Body of pancreas (tissue), 4 donors: ENCODE measurements around the gene CELA2A.

Source experiments
- POLR2A ChIP-seq, 3 donors: fragments of 450-650 bp; IDR thresholded peaks; one replicate each; pipeline ENCODE4 v1.6.1; 2016; ENCODE audit warnings: antibody characterized with exemption in 3 of 3, mild to moderate bottlenecking in 2 of 3
- TF ChIP-seq, protein P1 (sequence below), 7 experiments: fragments of 450-650 bp in 4 of 7; fragments of 200-600 bp in 3 of 7; sonication (generic) in 3 of 7; IDR thresholded peaks; one replicate each; pipeline ENCODE4 v1.5.1; 2016 to 2019; ENCODE audit warnings: antibody characterized with exemption in 7 of 7

DNA sequence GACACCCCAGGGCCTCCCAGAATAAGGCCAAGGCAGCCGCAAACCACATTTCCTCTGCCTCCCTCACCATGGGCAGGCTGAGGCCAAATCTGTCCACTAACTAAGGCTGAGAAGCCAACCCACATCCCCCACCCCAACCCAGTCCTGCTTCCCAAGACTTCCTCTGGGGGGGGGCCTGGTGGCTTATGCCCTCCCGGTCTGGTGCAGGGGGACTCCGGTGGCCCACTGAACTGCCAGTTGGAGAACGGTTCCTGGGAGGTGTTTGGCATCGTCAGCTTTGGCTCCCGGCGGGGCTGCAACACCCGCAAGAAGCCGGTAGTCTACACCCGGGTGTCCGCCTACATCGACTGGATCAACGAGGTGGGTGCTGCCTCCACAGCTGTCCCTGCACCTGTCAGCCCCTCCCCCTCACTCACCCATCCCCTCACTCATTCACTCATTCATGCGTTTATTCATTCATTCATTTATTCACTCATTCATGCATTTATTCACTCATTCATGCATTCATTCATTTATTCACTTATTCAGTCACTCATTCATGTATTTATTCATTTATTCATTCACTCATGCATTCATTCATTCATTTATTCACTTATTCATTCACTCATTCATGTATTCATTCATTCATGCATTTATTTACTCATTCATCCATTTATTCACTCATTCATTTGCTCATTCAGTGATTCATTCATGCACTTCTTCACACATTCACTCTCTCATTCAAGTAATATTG, 11.0 kb upstream of the CELA2A start:
- TF ChIP-seq, protein P1, sequence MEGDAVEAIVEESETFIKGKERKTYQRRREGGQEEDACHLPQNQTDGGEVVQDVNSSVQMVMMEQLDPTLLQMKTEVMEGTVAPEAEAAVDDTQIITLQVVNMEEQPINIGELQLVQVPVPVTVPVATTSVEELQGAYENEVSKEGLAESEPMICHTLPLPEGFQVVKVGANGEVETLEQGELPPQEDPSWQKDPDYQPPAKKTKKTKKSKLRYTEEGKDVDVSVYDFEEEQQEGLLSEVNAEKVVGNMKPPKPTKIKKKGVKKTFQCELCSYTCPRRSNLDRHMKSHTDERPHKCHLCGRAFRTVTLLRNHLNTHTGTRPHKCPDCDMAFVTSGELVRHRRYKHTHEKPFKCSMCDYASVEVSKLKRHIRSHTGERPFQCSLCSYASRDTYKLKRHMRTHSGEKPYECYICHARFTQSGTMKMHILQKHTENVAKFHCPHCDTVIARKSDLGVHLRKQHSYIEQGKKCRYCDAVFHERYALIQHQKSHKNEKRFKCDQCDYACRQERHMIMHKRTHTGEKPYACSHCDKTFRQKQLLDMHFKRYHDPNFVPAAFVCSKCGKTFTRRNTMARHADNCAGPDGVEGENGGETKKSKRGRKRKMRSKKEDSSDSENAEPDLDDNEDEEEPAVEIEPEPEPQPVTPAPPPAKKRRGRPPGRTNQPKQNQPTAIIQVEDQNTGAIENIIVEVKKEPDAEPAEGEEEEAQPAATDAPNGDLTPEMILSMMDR (IDR thresholded peaks at IDR 0.05), result no peak
- TF ChIP-seq POLR2A (IDR thresholded peaks at IDR 0.05), result peak in 2 of 3 donors; percentile 48 to 51
